HepG2 (cell line): ENCODE results near the gene CERS6. TPM values are rescaled to one million over a fixed set of nuclear protein-coding genes. Genes with fewer than 3 reads are reported as not detected.

Experiments
- ATF4 ChIP-seq, 2 experiments: fragments of 450-650 bp in 1 of 2; sonication (generic) in 1 of 2; formaldehyde crosslinking; IDR thresholded peaks; 2 replicates each; pipeline versions ENCODE4 v1.5.0 to v1.8.0; 2020 to 2022; ENCODE audit warnings: mild to moderate bottlenecking in 1 of 2, missing genetic modification reagents in 1 of 2
- BCLAF1 ChIP-seq: fragments of 450-650 bp; IDR thresholded peaks from 2 replicates; pipeline ENCODE4 v1.6.1; 2017; ENCODE audit warnings: mild to moderate bottlenecking
- BRF2 ChIP-seq: sonication (generic); formaldehyde crosslinking; IDR thresholded peaks from 2 replicates; pipeline ENCODE4 v1.8.1; 2022; ENCODE audit warnings: mild to moderate bottlenecking, missing genetic modification reagents
- FOSL2 ChIP-seq: sonication (generic); formaldehyde crosslinking; IDR thresholded peaks from 2 replicates; pipeline ENCODE4 v1.4.0; 2020; ENCODE audit warnings: missing genetic modification reagents
- FOXP1 ChIP-seq, 2 experiments: fragments of 450-650 bp in 1 of 2; IDR thresholded peaks; 2 replicates each; pipeline ENCODE4 v1.6.1; 2017 to 2018; ENCODE audit warnings: antibody characterized with exemption in 1 of 2
- GPN1 ChIP-seq: sonication (generic); formaldehyde crosslinking; IDR thresholded peaks from 2 replicates; pipeline ENCODE4 v1.5.1; 2020; ENCODE audit warnings: missing genetic modification reagents, borderline replicate concordance
- GRHL1 ChIP-seq: sonication (generic); formaldehyde crosslinking; conservative IDR thresholded peaks from 2 replicates; pipeline ENCODE4 v1.8.0; 2022; ENCODE audit warnings: missing genetic modification reagents
- HIVEP1 ChIP-seq: sonication (generic); formaldehyde crosslinking; IDR thresholded peaks from 2 replicates; pipeline ENCODE4 v1.4.0; 2020; ENCODE audit warnings: mild to moderate bottlenecking, missing genetic modification reagents
- HNRNPL ChIP-seq: fragments of 200-400 bp; formaldehyde crosslinking; IDR thresholded peaks from 2 replicates; pipeline ENCODE4 v1.6.1; 2017; ENCODE audit warnings: mild to moderate bottlenecking, low read depth, low read length
- MXD3 ChIP-seq: IDR thresholded peaks from 2 replicates; pipeline ENCODE4 v1.6.1; 2016; ENCODE audit warnings: mild to moderate bottlenecking, missing biosample characterization, missing genetic modification reagents
- TBX3 ChIP-seq: fragments of 450-650 bp; IDR thresholded peaks from 2 replicates; pipeline ENCODE4 v1.6.1; 2017; ENCODE audit warnings: antibody characterized with exemption, mild to moderate bottlenecking, inconsistent platforms, borderline replicate concordance
- YY1 ChIP-seq: IDR thresholded peaks from 2 replicates; pipeline ENCODE4 v1.6.1; 2011; ENCODE audit warnings: low read length, low read depth, moderate library complexity, mild to moderate bottlenecking; ENCODE audit not compliant: insufficient read depth, insufficient replicate concordance
- ZBTB43 ChIP-seq: sonication (generic); formaldehyde crosslinking; conservative IDR thresholded peaks from 2 replicates; pipeline ENCODE4 v1.4.0; 2020; ENCODE audit warnings: missing genetic modification reagents
- ZGPAT ChIP-seq: IDR thresholded peaks from 2 replicates; pipeline ENCODE4 v1.6.1; 2016; ENCODE audit warnings: mild to moderate bottlenecking
- ZNF30 ChIP-seq: sonication (generic); formaldehyde crosslinking; IDR thresholded peaks from 2 replicates; pipeline ENCODE4 v1.5.0; 2020; ENCODE audit warnings: mild to moderate bottlenecking, missing genetic modification reagents
- ZNF326 ChIP-seq: sonication (generic); formaldehyde crosslinking; IDR thresholded peaks from 2 replicates; pipeline ENCODE4 v1.4.0; 2020; ENCODE audit warnings: missing genetic modification reagents, borderline replicate concordance
- ZNF460 ChIP-seq: sonication (generic); formaldehyde crosslinking; IDR thresholded peaks from 2 replicates; pipeline ENCODE4 v1.5.1; 2020; ENCODE audit warnings: missing genetic modification reagents, mild to moderate bottlenecking, borderline replicate concordance
- ZNF468 ChIP-seq: sonication (generic); formaldehyde crosslinking; IDR thresholded peaks from 2 replicates; pipeline ENCODE4 v1.8.0; 2022; ENCODE audit warnings: mild to moderate bottlenecking, moderate library complexity, missing genetic modification reagents
- ZNF792 ChIP-seq: IDR thresholded peaks from 2 replicates; pipeline ENCODE4 v1.6.1; 2016
- polyA plus RNA-seq, 8 experiments: library from polyadenylated mRNA; depleted of rRNA in 3 of 8; stranded (reverse) in 7 of 8; unstranded in 1 of 8; fragments of >200 nt; fragmentation: Illumina TruSeq in 4 of 8; extraction: Trizol in 4 of 8; gene quantifications; 2 replicates each; pipeline versions ENCODE4 v1.2.1 to v1.2.3, GENCODE V29; 2011 to 2016; ENCODE audit warnings: low read depth in 4 of 8, missing spikeins in 1 of 8, mixed read lengths in 1 of 8; ENCODE audit not compliant: insufficient read depth in 1 of 8
- total RNA-seq, 5 experiments: library from RNA; depleted of rRNA; stranded (reverse); fragments of >200 nt; fragmentation: Illumina TruSeq; extraction: Trizol; gene quantifications; 2 replicates each; pipeline ENCODE4 v1.2.3, GENCODE V29; 2016; ENCODE audit warnings: low read depth in 1 of 5

CERS6 gene
- total and polyA plus RNA-seq, 2 of the 13 experiments (the other 11 are each of a cell fraction or from before 2014, with no cell fraction given) = 10.1 to 20.3 TPM

GRCh38 chr2:168454737-168455644 is 1.1 kb upstream of the CERS6 start (continued):
- no peak for TF ChIP-seq BCLAF1
- TF ChIP-seq MXD3 (CRISPR knock-in tag) = no peak
- no peak for TF ChIP-seq GRHL1 (CRISPR knock-in tag)
- TF ChIP-seq FOXP1 (IDR thresholded peaks at IDR 0.05) = no peak
- no peak for TF ChIP-seq FOXP1 (CRISPR knock-in tag; IDR thresholded peaks at IDR 0.05)
- TF ChIP-seq ZBTB43 = no peak
- no peak for TF ChIP-seq TBX3
- TF ChIP-seq ATF4 (CRISPR knock-in tag; IDR thresholded peaks at IDR 0.05) = no peak
- TF ChIP-seq FOSL2 = no peak
- TF ChIP-seq ZNF30 (CRISPR knock-in tag) = no peak
- TF ChIP-seq YY1 = no peak
- no peak for TF ChIP-seq ZNF326
- no peak for TF ChIP-seq ZGPAT
- TF ChIP-seq HNRNPL = no peak
- no peak for TF ChIP-seq GPN1 (CRISPR knock-in tag)
- TF ChIP-seq ZNF792 = no peak
- no peak for TF ChIP-seq BRF2 (CRISPR knock-in tag)
- TF ChIP-seq ZNF468 (CRISPR knock-in tag) = no peak
- TF ChIP-seq ZNF460 = no peak
- no peak for TF ChIP-seq HIVEP1 (CRISPR knock-in tag)
